K562 (cell line): Measurements from ENCODE around the gene PAQR8. TPM values are rescaled to one million over a fixed set of nuclear protein-coding genes. Genes with fewer than 3 reads are reported as not detected.

Experiments
- ATAC-seq: fragments of 200-7000 bp; cut with Tn5 transposase; 3 replicates; pipeline ENCODE4 v1.9.1; 2020; ENCODE audit warnings: moderate library complexity
- BruUV-seq: library from RNA; stranded (reverse); fragments of 400-500 nt; replicated peaks from 2 replicates; lab custom pipeline; 2021; lab: Mats Ljungman, UMichigan
- CTCF ChIA-PET: fragments of 300-600 bp; formaldehyde crosslinking; extraction: SDS; loops from one replicate; lab custom pipeline; 2021; ENCODE audit warnings: low intra/inter-chr PET ratio; lab: Yijun Ruan, JAX
- POLR2A ChIA-PET: fragments of 300-600, 350-650 bp; sonication (Branson Sonifier 250); formaldehyde crosslinking; extraction: SDS; loops from one replicate; lab custom pipeline; 2021; ENCODE audit warnings: antibody characterized with exemption, inconsistent platforms; lab: Yijun Ruan, JAX
- DNase-seq, 4 experiments: peaks; one replicate each; pipeline versions ENCODE4 v3.0.0 to v3.0.0-alpha.2; 2011 to 2018; ENCODE audit warnings: low spot score in 3 of 4, mixed read lengths in 3 of 4; ENCODE audit errors: extremely low read depth in 1 of 4
- FAIRE-seq: peaks from 2 replicates; lab custom pipeline; 2011; peaks lifted over from hg19 to GRCh38; lab: Jason Lieb, UNC
- H2AFZ ChIP-seq: 2 replicates; pipeline ENCODE4 v1.6.0; 2011; ENCODE audit warnings: low read depth, low read length, control low read depth, inconsistent platforms
- H3K27ac ChIP-seq: fragments of 200-600 bp; 3 replicates; pipeline ENCODE4 v1.8.0; 2011; ENCODE audit warnings: low read depth, mild to moderate bottlenecking, control low read depth, inconsistent platforms, low read length, moderate library complexity, mixed read lengths; ENCODE audit errors: extremely low read depth
- H3K27me3 ChIP-seq, 2 experiments: fragments of 300-600 bp in 1 of 2; 2 replicates in 1 of 2; 3 replicates in 1 of 2; pipeline versions ENCODE4 v1.6.0 to v1.8.0; 2011; ENCODE audit warnings: inconsistent platforms in 2 of 2, low read length in 2 of 2, mild to moderate bottlenecking in 1 of 2, mixed read lengths in 1 of 2, moderate library complexity in 1 of 2; ENCODE audit not compliant: control insufficient read depth in 2 of 2, insufficient read depth in 2 of 2
- H3K36me3 ChIP-seq: fragments of 300-600 bp; 3 replicates; pipeline ENCODE4 v1.8.0; 2011; ENCODE audit warnings: mild to moderate bottlenecking, low read length, inconsistent platforms; ENCODE audit not compliant: control insufficient read depth, insufficient read depth
- H3K4me1 ChIP-seq, 2 experiments: fragments of 200-600 bp in 1 of 2; replicated peaks in 1 of 2; 2 replicates in 1 of 2; 3 replicates in 1 of 2; pipeline versions ENCODE4 v1.5.1 to v1.8.0; 2011; ENCODE audit warnings: inconsistent platforms in 2 of 2, low read length in 2 of 2, mild to moderate bottlenecking in 1 of 2, mixed read lengths in 1 of 2, moderate library complexity in 1 of 2; ENCODE audit not compliant: control insufficient read depth in 2 of 2, insufficient read depth in 2 of 2
- H3K4me2 ChIP-seq: 2 replicates; pipeline ENCODE4 v1.6.1; 2011; ENCODE audit warnings: low read length, control low read depth, inconsistent platforms, mixed read lengths; ENCODE audit not compliant: insufficient read depth
- H3K4me3 ChIP-seq: fragments of 200-600 bp; sonication (generic), shearing (Covaris generic); 2 replicates; pipeline ENCODE4 v1.5.1; 2016; ENCODE audit warnings: control low read depth, inconsistent platforms
- H3K79me2 ChIP-seq: fragments of 200-600 bp; 3 replicates; pipeline ENCODE4 v1.8.0; 2011; ENCODE audit warnings: low read length, inconsistent platforms; ENCODE audit not compliant: control insufficient read depth, insufficient read depth
- H3K9ac ChIP-seq, 2 experiments: 2 replicates each; pipeline versions ENCODE4 v1.6.0 to v1.6.1; 2011; ENCODE audit warnings: low read depth in 2 of 2, low read length in 2 of 2, control low read depth in 1 of 2, inconsistent platforms in 1 of 2, mild to moderate bottlenecking in 1 of 2, mixed read lengths in 1 of 2; ENCODE audit not compliant: insufficient read depth in 1 of 2
- H3K9me1 ChIP-seq: one replicate; pipeline ENCODE4 v1.6.0; 2011; ENCODE audit warnings: inconsistent platforms, mild to moderate bottlenecking, low read length, moderate library complexity; ENCODE audit not compliant: control insufficient read depth, insufficient read depth
- H3K9me3 ChIP-seq: replicated peaks from 2 replicates; pipeline ENCODE4 v1.5.1; 2011; ENCODE audit warnings: low read depth, low read length, inconsistent platforms; ENCODE audit not compliant: control insufficient read depth, insufficient read depth
- H4K20me1 ChIP-seq: replicated peaks from 2 replicates; pipeline ENCODE4 v1.6.1; 2011; ENCODE audit warnings: low read length, inconsistent platforms, mixed read lengths; ENCODE audit not compliant: control insufficient read depth, insufficient read depth
- CBFA2T2 ChIP-seq: fragments of 450-650 bp; conservative IDR thresholded peaks from 2 replicates; pipeline ENCODE4 v1.6.1; 2017; ENCODE audit warnings: mild to moderate bottlenecking
- DACH1 ChIP-seq: fragments of 450-650 bp; IDR thresholded peaks from 2 replicates; pipeline ENCODE4 v1.6.1; 2018; ENCODE audit not compliant: partially characterized antibody
- NFE2 ChIP-seq: IDR thresholded peaks from 2 replicates; pipeline ENCODE4 v1.6.1; 2014; ENCODE audit warnings: antibody characterized with exemption, low read depth
- NFE2L1 ChIP-seq: fragments of 450-650 bp; IDR thresholded peaks from 2 replicates; pipeline ENCODE4 v1.6.1; 2016; ENCODE audit warnings: missing genetic modification characterization, low read depth, mild to moderate bottlenecking, missing compliant biosample characterization, moderate library complexity, borderline replicate concordance
- RAD51 ChIP-seq: fragments of 450-650 bp; IDR thresholded peaks from 2 replicates; pipeline ENCODE4 v1.7.1; 2016; ENCODE audit warnings: low read depth, mild to moderate bottlenecking, borderline replicate concordance
- RBM39 ChIP-seq: fragments of 200-400 bp; formaldehyde crosslinking; optimal IDR thresholded peaks from 2 replicates; pipeline ENCODE3; 2018; ENCODE audit warnings: low read depth, low read length
- TAL1 ChIP-seq: fragments of 450-650 bp; IDR thresholded peaks from 2 replicates; pipeline ENCODE4 v1.6.1; 2016; ENCODE audit warnings: mild to moderate bottlenecking
- ZEB2 ChIP-seq: fragments of 450-650 bp; IDR thresholded peaks from 2 replicates; pipeline ENCODE4 v1.6.1; 2016
- ZNF212 ChIP-seq: fragments of 450-650 bp; formaldehyde crosslinking; IDR thresholded peaks from 2 replicates; pipeline ENCODE4 v1.4.0; 2020; ENCODE audit warnings: mild to moderate bottlenecking
- ZNF316 ChIP-seq: fragments of 450-650 bp; IDR thresholded peaks from 2 replicates; pipeline ENCODE4 v1.6.1; 2016
- ZNF668 ChIP-seq: fragments of 250-450 bp; sonication (Bioruptor Pico); IDR thresholded peaks from 2 replicates; pipeline ENCODE4 v1.8.0; 2022; ENCODE audit warnings: mild to moderate bottlenecking, inconsistent platforms
- ZNF695 ChIP-seq: fragments of 450-650 bp; formaldehyde crosslinking; IDR thresholded peaks from 2 replicates; pipeline ENCODE4 v1.4.0; 2020; ENCODE audit warnings: mild to moderate bottlenecking, moderate library complexity
- WGBS: fragments of 100-300 bp; shearing (Covaris generic); methylation state at CpG from one replicate; pipeline ENCODE4 v1.1.6; 2016; ENCODE audit warnings: low coverage, mixed read lengths; ENCODE audit not compliant: insufficient coverage; ENCODE audit errors: missing lambda C conversion rate; 5-methylcytosine and 5-hydroxymethylcytosine counted together
- in situ Hi-C: fragments of 300-500 bp; cut with MboI; formaldehyde crosslinking; loops from 4 replicates; pipeline ENCODE4 v1.15.0; 2018; ENCODE audit warnings: inconsistent platforms, mixed read lengths
- intact Hi-C: fragments of 100-400 bp; cut with micrococcal nuclease; formaldehyde crosslinking; loops from 2 replicates; pipeline ENCODE4 v1.14.2; 2022
- polyA plus RNA-seq, 8 experiments: library from polyadenylated mRNA; depleted of rRNA in 4 of 8; stranded (reverse) in 5 of 8; unstranded in 3 of 8; fragments of >200 nt; fragmentation: Nextera tagmentation in 2 of 8; fragmentation: Illumina TruSeq in 1 of 8; extraction: Ambion mirVana in 2 of 8; extraction: Trizol in 1 of 8; gene quantifications; 2 replicates each; pipeline versions ENCODE4 v1.2.1 to v1.2.3, GENCODE V29; 2011 to 2014; ENCODE audit warnings: inconsistent platforms in 1 of 8, missing spikeins in 1 of 8
- total RNA-seq, 7 experiments: library from RNA; depleted of rRNA in 6 of 7; stranded (reverse); fragments of >200 nt in 6 of 7; fragmentation: Illumina TruSeq in 2 of 7; extraction: Trizol in 2 of 7; gene quantifications; 2 replicates each; pipeline versions ENCODE4 v1.2.1 to v1.2.3, GENCODE V29; 2011 to 2021; ENCODE audit warnings: low replicate concordance in 1 of 7
- TF ChIP-seq, protein P1 (sequence below): fragments of 250-450 bp; sonication (Bioruptor Pico); IDR thresholded peaks from 2 replicates; pipeline ENCODE4 v1.8.0; 2022; ENCODE audit warnings: inconsistent platforms, mild to moderate bottlenecking, moderate library complexity, borderline replicate concordance
- TF ChIP-seq, protein P2 (sequence below), 2 experiments: fragments of 450-650 bp in 1 of 2; sonication (generic) in 1 of 2; formaldehyde crosslinking; conservative IDR thresholded peaks; 2 replicates each; pipeline versions ENCODE4 v1.4.0 to v1.8.1; 2020 to 2022; ENCODE audit warnings: mild to moderate bottlenecking in 1 of 2, missing genetic modification reagents in 1 of 2
- TF ChIP-seq, protein P3 (sequence below): sonication (generic); formaldehyde crosslinking; IDR thresholded peaks from 2 replicates; pipeline ENCODE4 v1.5.0; 2020; ENCODE audit warnings: missing genetic modification reagents
- TF ChIP-seq, protein P4 (sequence below): sonication (generic); formaldehyde crosslinking; IDR thresholded peaks from 2 replicates; pipeline ENCODE4 v1.4.0; 2020; ENCODE audit warnings: mild to moderate bottlenecking, missing genetic modification reagents

PAQR8 gene
- total and polyA plus RNA-seq, 9 of the 15 experiments (the other 6 are each of a cell fraction or from before 2014, with no cell fraction given), result 1.4 to 10.2 (median 3.5) TPM

DNA sequence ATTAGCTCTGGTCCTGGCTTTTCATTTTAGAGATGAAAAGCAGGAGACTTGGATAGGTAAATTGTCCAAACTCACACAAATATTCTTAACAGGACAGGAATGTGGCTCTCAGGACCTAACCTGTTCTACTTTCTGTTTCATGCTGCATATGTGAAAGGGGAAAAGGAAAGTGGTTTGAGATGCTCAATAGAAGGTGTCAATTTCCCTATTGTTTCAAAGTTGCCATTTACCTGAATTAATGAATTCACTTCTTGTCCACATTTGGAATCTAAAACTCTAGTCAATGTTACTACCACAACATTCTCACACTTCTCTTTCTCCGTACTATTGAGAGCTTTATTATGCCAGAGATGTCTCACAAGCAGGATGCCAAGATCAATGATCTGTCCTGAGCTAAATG lies 53.4 kb downstream of the PAQR8 start (continued):
- TF ChIP-seq, protein P1, sequence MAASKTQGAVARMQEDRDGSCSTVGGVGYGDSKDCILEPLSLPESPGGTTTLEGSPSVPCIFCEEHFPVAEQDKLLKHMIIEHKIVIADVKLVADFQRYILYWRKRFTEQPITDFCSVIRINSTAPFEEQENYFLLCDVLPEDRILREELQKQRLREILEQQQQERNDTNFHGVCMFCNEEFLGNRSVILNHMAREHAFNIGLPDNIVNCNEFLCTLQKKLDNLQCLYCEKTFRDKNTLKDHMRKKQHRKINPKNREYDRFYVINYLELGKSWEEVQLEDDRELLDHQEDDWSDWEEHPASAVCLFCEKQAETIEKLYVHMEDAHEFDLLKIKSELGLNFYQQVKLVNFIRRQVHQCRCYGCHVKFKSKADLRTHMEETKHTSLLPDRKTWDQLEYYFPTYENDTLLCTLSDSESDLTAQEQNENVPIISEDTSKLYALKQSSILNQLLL (CRISPR knock-in tag), result no peak
- TF ChIP-seq RBM39 (no peak), ZNF695 (CRISPR knock-in tag) (no peak), TAL1 (no peak)
- TF ChIP-seq, protein P2, sequence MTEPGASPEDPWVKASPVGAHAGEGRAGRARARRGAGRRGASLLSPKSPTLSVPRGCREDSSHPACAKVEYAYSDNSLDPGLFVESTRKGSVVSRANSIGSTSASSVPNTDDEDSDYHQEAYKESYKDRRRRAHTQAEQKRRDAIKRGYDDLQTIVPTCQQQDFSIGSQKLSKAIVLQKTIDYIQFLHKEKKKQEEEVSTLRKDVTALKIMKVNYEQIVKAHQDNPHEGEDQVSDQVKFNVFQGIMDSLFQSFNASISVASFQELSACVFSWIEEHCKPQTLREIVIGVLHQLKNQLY (CRISPR knock-in tag; conservative IDR thresholded peaks at IDR 0.05), result no peak

DNA sequence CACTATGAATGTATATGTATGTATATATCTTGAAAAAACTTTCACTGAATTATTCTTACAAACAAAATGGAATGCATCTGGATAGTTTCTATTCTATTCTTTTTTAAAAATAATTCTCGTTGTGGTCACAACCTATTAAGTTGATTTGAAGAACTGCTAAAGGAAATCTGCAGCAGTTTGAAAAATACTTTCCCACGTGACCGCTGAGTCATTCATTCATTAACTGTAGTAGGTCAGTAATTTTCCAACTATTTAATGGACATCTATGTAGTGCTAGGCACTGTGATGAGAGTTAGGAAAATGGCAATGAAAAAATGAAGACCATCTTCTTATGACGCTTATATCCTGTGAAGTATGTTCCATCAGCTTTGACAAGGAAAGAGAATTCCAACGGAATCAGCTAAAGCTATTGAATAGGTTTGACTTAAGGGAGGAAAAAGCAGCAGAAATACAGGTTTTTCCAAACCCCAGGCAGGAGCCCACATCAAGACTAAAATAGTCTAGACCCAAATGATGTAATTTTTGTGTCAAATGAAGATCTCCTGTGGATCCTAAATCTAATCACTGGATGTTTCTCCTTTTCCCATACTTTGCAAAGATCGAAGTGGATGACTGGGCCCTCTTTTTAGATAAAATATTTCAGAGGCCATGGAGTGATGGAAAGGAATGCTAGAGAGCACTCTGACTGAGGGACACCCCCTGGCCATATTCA lies 54.1 kb downstream of the PAQR8 start:
- ATAC-seq (no peak), FAIRE-seq (no peak), DNase-seq (peak in 1 of 4 experiments; percentile 18)
- intact Hi-C loops (loop anchor here (1.0 to 10.0 kb wide), 8 partner anchors 89 to 1069 kb away; partner anchors contain the start of genes GSTA4 and TRAM2), in situ Hi-C loops (loop anchor here (5.0 to 25.0 kb wide), 3 partner anchors 181 to 1071 kb away; no protein-coding TSS in a partner anchor)
- ChIA-PET POLR2A (interaction anchor here (0.6 to 1.4 kb wide), 3 partner anchors 23 to 249 kb away, joined by 3 read pairs; no protein-coding TSS in a partner anchor), CTCF (interaction anchor here (1.0 to 4.8 kb wide), 7 partner anchors 9 to 282 kb away, joined by 3 to 74 read pairs (median 4); no protein-coding TSS in a partner anchor)
- H2AFZ ChIP-seq, result 0 out of 2 replicates have a peak overlapping the region, but pooled peaks have one; percentile 15
- WGBS, result 14% methylated on average over 6 of the region's 6 CpGs
- no peak overlapping the region for H3K9ac ChIP-seq
- no peak overlapping the region for H3K4me3 ChIP-seq
- H3K79me2 ChIP-seq, result peaks cover 6% of the 10 kb centered on the region; the same call in 2 of the 3 replicates
- H3K9me1 ChIP-seq, result no peaks in the 10 kb centered on the region
- no peaks in the 10 kb centered on the region; a peak in 2 of 5 replicates for H3K27me3 ChIP-seq
- H3K4me2 ChIP-seq, result no peak overlapping the region
- H3K36me3 ChIP-seq, result no peaks in the 10 kb centered on the region
- H4K20me1 ChIP-seq, result no peaks in the 10 kb centered on the region
- no peak overlapping the region for H3K27ac ChIP-seq
- H3K9me3 ChIP-seq, result no peaks in the 10 kb centered on the region
- peaks cover 24 to 29% of the 10 kb centered on the region in 2 experiments for H3K4me1 ChIP-seq
- BruUV-seq, result no TSS peak
- TF ChIP-seq DACH1 (peak; percentile 7), ZEB2 (peak; percentile 75; the same call in 1 of the 2 replicates), NFE2L1 (tag) (peak; percentile 26; the same call in 1 of the 2 replicates), ZNF668 (CRISPR knock-in tag) (no peak), ZNF212 (CRISPR knock-in tag) (no peak), ZNF316 (peak; percentile 54), CBFA2T2 (0 out of 2 replicates have a peak, but pooled peaks have one; percentile 10), RAD51 (peak; percentile 73), NFE2 (peak; percentile 68)
- TF ChIP-seq, protein P3, sequence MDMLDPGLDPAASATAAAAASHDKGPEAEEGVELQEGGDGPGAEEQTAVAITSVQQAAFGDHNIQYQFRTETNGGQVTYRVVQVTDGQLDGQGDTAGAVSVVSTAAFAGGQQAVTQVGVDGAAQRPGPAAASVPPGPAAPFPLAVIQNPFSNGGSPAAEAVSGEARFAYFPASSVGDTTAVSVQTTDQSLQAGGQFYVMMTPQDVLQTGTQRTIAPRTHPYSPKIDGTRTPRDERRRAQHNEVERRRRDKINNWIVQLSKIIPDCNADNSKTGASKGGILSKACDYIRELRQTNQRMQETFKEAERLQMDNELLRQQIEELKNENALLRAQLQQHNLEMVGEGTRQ (CRISPR knock-in tag), result peak; percentile 57
- TF ChIP-seq, protein P4, sequence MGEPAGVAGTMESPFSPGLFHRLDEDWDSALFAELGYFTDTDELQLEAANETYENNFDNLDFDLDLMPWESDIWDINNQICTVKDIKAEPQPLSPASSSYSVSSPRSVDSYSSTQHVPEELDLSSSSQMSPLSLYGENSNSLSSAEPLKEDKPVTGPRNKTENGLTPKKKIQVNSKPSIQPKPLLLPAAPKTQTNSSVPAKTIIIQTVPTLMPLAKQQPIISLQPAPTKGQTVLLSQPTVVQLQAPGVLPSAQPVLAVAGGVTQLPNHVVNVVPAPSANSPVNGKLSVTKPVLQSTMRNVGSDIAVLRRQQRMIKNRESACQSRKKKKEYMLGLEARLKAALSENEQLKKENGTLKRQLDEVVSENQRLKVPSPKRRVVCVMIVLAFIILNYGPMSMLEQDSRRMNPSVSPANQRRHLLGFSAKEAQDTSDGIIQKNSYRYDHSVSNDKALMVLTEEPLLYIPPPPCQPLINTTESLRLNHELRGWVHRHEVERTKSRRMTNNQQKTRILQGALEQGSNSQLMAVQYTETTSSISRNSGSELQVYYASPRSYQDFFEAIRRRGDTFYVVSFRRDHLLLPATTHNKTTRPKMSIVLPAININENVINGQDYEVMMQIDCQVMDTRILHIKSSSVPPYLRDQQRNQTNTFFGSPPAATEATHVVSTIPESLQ (CRISPR knock-in tag), result 0 out of 2 replicates have a peak, but pooled peaks have one; percentile 37
